GM21529 (cell line): ENCODE measurements around the gene U2SURP.
"Not testable (repeated sequence)": the region's sequence is repeated elsewhere in the genome, so short reads cannot be mapped to it uniquely, and the experiment has no call there.

Experiments
- ATAC-seq: cut with Tn5 transposase; IDR thresholded peaks from one replicate; pipeline ENCODE4 v1.9.1; 2021; ENCODE audit not compliant: unreplicated experiment

The U2SURP gene

GRCh38 chr3:143068059-143068458 lies 66.7 kb downstream of the U2SURP start:
- ATAC-seq, result no peak

- no peak for ATAC-seq
Observed at GRCh38 chr3:143070977-143071551, 69.7 kb downstream of the U2SURP start.

- ATAC-seq, result no peak
Observed at GRCh38 chr3:143071776-143072175, 70.4 kb downstream of the U2SURP start.

GRCh38 chr3:143072298-143073020 lies 71.1 kb downstream of the U2SURP start:
- ATAC-seq, result not testable (repeated sequence)

GRCh38 chr3:143073541-143073940 lies 72.2 kb downstream of the U2SURP start:
- ATAC-seq, result not testable (repeated sequence)

- ATAC-seq, result not testable (repeated sequence)
Observed at GRCh38 chr3:143073983-143074382, 72.6 kb downstream of the U2SURP start.

- no peak for ATAC-seq
Observed at GRCh38 chr3:143078883-143079282, 77.5 kb downstream of the U2SURP start.

GRCh38 chr3:143080196-143080595 lies 78.8 kb downstream of the U2SURP start:
- no peak for ATAC-seq

- no peak for ATAC-seq
Observed at GRCh38 chr3:143081365-143081764, 80.0 kb downstream of the U2SURP start.

GRCh38 chr3:143081844-143082778 lies 80.7 kb downstream of the U2SURP start:
- peak; percentile 83 for ATAC-seq

- no peak for ATAC-seq
Observed at GRCh38 chr3:143083781-143084180, 82.4 kb downstream of the U2SURP start.

GRCh38 chr3:143084856-143085731 lies 83.7 kb downstream of the U2SURP start:
- peak; percentile 50 for ATAC-seq

GRCh38 chr3:143088835-143089234 lies 87.5 kb downstream of the U2SURP start:
- ATAC-seq, result no peak

- ATAC-seq, result no peak
Observed at GRCh38 chr3:143089965-143090364, 88.6 kb downstream of the U2SURP start.

- no peak for ATAC-seq
Observed at GRCh38 chr3:143090486-143090885, 89.1 kb downstream of the U2SURP start.

GRCh38 chr3:143090976-143091837 lies 89.8 kb downstream of the U2SURP start:
- no peak for ATAC-seq

- ATAC-seq, result no peak
Observed at GRCh38 chr3:143092191-143092590, 90.8 kb downstream of the U2SURP start.

- no peak for ATAC-seq
Observed at GRCh38 chr3:143095813-143096212, 94.4 kb downstream of the U2SURP start.

- no peak for ATAC-seq
Observed at GRCh38 chr3:143098032-143098764, 96.8 kb downstream of the U2SURP start.
